Astrocyte (in vitro differentiated cells and primary cell): Measurements from ENCODE around the gene TLCD4. TPM values are rescaled to one million over a fixed set of nuclear protein-coding genes. Genes with fewer than 3 reads are reported as not detected.

Experiments
- DNase-seq: peaks from one replicate; pipeline ENCODE4 v3.0.0-alpha.2; 2010; ENCODE audit warnings: low read depth
- FAIRE-seq: peaks from 2 replicates; lab custom pipeline; 2011; peaks lifted over from hg19 to GRCh38; lab: Jason Lieb, UNC
- H2AFZ ChIP-seq: 2 replicates; pipeline ENCODE4 v1.6.0; 2012; ENCODE audit warnings: low read depth, low read length, inconsistent platforms
- H3K27ac ChIP-seq: 2 replicates; pipeline ENCODE4 v1.5.1; 2011; ENCODE audit warnings: low read depth, low read length, inconsistent platforms
- H3K27me3 ChIP-seq: 2 replicates; pipeline ENCODE4 v1.6.0; 2011; ENCODE audit warnings: low read length, inconsistent platforms; ENCODE audit not compliant: insufficient read depth
- H3K36me3 ChIP-seq: 2 replicates; pipeline ENCODE4 v1.5.1; 2011; ENCODE audit warnings: low read length, inconsistent platforms; ENCODE audit not compliant: insufficient read depth
- H3K4me1 ChIP-seq: 2 replicates; pipeline ENCODE4 v1.5.1; 2011; ENCODE audit warnings: low read length, inconsistent platforms; ENCODE audit not compliant: insufficient read depth
- H3K4me2 ChIP-seq: 2 replicates; pipeline ENCODE4 v1.6.0; 2012; ENCODE audit warnings: low read length, inconsistent platforms
- H3K4me3 ChIP-seq: 2 replicates; pipeline ENCODE4 v1.5.1; 2011; ENCODE audit warnings: low read depth, mild to moderate bottlenecking, low read length, inconsistent platforms; ENCODE audit not compliant: insufficient read depth
- H3K79me2 ChIP-seq: 2 replicates; pipeline ENCODE4 v1.6.0; 2012; ENCODE audit warnings: mild to moderate bottlenecking, low read length, inconsistent platforms; ENCODE audit not compliant: insufficient read depth
- H3K9ac ChIP-seq: 2 replicates; pipeline ENCODE4 v1.6.0; 2012; ENCODE audit warnings: mild to moderate bottlenecking, low read length, inconsistent platforms
- H3K9me3 ChIP-seq: 2 replicates; pipeline ENCODE4 v1.5.1; 2012; ENCODE audit warnings: low read depth, mild to moderate bottlenecking, low read length, inconsistent platforms; ENCODE audit not compliant: insufficient read depth
- H4K20me1 ChIP-seq: 2 replicates; pipeline ENCODE4 v1.6.0; 2012; ENCODE audit warnings: low read length, inconsistent platforms; ENCODE audit not compliant: insufficient read depth
- H3K27ac Mint-ChIP-seq: one replicate; pipeline ENCODE4 v1.8.0; 2021; ENCODE audit warnings: mild to moderate bottlenecking, mixed read lengths; ENCODE audit not compliant: unreplicated experiment
- H3K27me3 Mint-ChIP-seq: one replicate; pipeline ENCODE4 v1.8.0; 2021; ENCODE audit warnings: low read depth, mixed read lengths; ENCODE audit not compliant: unreplicated experiment
- H3K36me3 Mint-ChIP-seq: one replicate; pipeline ENCODE4 v1.8.0; 2021; ENCODE audit warnings: low read depth, mixed read lengths; ENCODE audit not compliant: unreplicated experiment
- H3K4me1 Mint-ChIP-seq: one replicate; pipeline ENCODE4 v1.8.0; 2021; ENCODE audit warnings: low read depth, mixed read lengths; ENCODE audit not compliant: unreplicated experiment
- H3K4me3 Mint-ChIP-seq: one replicate; pipeline ENCODE4 v1.8.0; 2021; ENCODE audit warnings: mild to moderate bottlenecking, moderate library complexity, mixed read lengths; ENCODE audit not compliant: unreplicated experiment
- H3K9me3 Mint-ChIP-seq: one replicate; pipeline ENCODE4 v1.8.0; 2021; ENCODE audit warnings: mild to moderate bottlenecking, mixed read lengths; ENCODE audit not compliant: unreplicated experiment
- EZH2 ChIP-seq: IDR thresholded peaks from 2 replicates; pipeline ENCODE4 v1.6.1; 2012; ENCODE audit warnings: mild to moderate bottlenecking, low read length, inconsistent platforms; ENCODE audit not compliant: insufficient read depth
- total RNA-seq: library from RNA; stranded (reverse); gene quantifications from 2 replicates; pipeline ENCODE4 v1.2.1, GENCODE V29; 2021
- TF ChIP-seq, protein P1 (sequence below): IDR thresholded peaks from 2 replicates; pipeline ENCODE4 v1.5.1; 2011; ENCODE audit warnings: low read depth, mild to moderate bottlenecking, inconsistent platforms, low read length, moderate library complexity; ENCODE audit not compliant: insufficient read depth

TLCD4 gene
- total RNA-seq, 1 donor from 2014 or later = 1.8 TPM

DNA sequence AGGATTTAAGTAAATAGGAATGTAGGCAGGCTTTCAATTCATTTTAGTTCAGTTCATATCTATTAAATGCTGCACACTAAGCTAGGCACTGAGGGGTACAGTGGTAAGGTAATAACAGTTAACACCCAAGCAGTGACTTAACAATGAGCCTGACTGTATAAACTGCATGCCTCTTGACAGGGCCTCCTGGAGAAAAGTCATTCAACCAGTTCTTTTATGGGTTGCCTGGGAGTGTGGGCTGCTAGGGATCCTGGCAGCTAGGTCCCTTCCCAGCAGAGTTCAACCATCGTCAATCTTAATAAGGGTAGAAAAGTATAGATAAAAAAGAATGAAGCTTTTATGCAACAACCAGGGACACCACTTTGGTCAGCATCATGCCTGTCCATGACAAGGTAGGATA lies 36.3 kb upstream of the TLCD4 start:
- Histone ChIP-seq H3K4me2 (no peak overlapping the region), H3K79me2 (no peaks in the 10 kb centered on the region), H3K9me3 (no peaks in the 10 kb centered on the region), H3K36me3 (no peaks in the 10 kb centered on the region), H3K4me1 (no peaks in the 10 kb centered on the region), H2AFZ (no peak overlapping the region), H3K27ac (no peak overlapping the region), H3K4me3 (no peak overlapping the region), H3K9ac (no peak overlapping the region), H3K27me3 (peaks cover 17% of the 10 kb centered on the region), H4K20me1 (no peaks in the 10 kb centered on the region)
- DNase-seq (no peak), FAIRE-seq (no peak)
- Mint-ChIP-seq H3K4me3 (no peak overlapping the region), H3K4me1 (no peaks in the 10 kb centered on the region), H3K36me3 (no peaks in the 10 kb centered on the region), H3K27me3 (no peaks in the 10 kb centered on the region), H3K9me3 (no peaks in the 10 kb centered on the region), H3K27ac (no peak overlapping the region)
- TF ChIP-seq, protein P1, sequence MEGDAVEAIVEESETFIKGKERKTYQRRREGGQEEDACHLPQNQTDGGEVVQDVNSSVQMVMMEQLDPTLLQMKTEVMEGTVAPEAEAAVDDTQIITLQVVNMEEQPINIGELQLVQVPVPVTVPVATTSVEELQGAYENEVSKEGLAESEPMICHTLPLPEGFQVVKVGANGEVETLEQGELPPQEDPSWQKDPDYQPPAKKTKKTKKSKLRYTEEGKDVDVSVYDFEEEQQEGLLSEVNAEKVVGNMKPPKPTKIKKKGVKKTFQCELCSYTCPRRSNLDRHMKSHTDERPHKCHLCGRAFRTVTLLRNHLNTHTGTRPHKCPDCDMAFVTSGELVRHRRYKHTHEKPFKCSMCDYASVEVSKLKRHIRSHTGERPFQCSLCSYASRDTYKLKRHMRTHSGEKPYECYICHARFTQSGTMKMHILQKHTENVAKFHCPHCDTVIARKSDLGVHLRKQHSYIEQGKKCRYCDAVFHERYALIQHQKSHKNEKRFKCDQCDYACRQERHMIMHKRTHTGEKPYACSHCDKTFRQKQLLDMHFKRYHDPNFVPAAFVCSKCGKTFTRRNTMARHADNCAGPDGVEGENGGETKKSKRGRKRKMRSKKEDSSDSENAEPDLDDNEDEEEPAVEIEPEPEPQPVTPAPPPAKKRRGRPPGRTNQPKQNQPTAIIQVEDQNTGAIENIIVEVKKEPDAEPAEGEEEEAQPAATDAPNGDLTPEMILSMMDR = no peak
- no peak for TF ChIP-seq EZH2

DNA sequence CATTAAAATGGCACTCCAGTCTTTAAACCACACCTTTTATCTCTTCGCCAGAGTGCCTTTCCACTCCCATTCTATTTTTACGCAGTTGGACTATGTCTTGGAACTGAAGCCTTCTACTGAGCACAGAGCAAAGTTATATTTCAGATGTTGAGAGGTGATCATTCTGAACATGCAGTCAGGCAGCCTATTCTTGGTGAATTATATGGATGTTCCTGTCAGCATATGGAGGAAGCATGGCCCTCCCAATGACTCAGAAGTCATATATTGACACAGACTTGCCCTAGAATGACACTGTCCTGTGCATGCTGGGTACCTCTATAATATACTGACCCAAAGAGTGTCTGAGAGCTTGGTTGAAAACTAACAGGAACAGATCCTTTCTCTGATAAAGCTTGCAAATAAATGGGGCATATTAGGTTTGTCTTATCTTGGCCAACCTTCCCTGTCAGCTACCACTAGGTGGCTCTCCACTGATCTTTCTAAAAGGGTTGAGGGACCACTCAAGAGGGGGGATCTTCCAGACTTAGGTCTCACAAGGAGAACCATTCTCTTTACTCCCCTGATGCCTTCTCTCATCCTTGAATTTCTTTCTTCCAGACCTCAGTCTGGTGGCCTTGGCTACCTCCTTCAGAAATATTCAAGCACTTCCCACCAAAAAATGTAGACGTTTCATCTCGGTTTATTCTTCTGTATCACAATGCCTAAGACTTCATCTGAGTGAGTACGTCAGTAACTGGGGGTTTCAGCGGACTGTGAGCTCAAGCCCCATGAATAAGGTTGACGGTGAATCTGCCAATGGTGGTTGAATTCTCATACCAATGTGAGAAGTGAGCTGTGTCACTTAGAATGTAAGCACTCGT lies 32.6 kb upstream of the TLCD4 start:
- no peaks in the 10 kb centered on the region for H4K20me1 ChIP-seq
- no peaks in the 10 kb centered on the region for H3K79me2 ChIP-seq
- no peak overlapping the region for H3K27ac Mint-ChIP-seq
- H3K9ac ChIP-seq = no peak overlapping the region
- H3K36me3 ChIP-seq = no peaks in the 10 kb centered on the region
- H3K27me3 Mint-ChIP-seq = no peaks in the 10 kb centered on the region
- no peak overlapping the region for H3K4me3 Mint-ChIP-seq
- H3K4me1 Mint-ChIP-seq = peaks cover 8% of the 10 kb centered on the region
- TF ChIP-seq, protein P1 = peak; percentile 47
- TF ChIP-seq EZH2 = no peak
- no peaks in the 10 kb centered on the region for H3K9me3 Mint-ChIP-seq
- no peaks in the 10 kb centered on the region for H3K36me3 Mint-ChIP-seq
- no peak for DNase-seq
- H3K9me3 ChIP-seq = peaks cover under 1% of the 10 kb centered on the region
- peaks cover 9% of the 10 kb centered on the region for H3K4me1 ChIP-seq
- no peak overlapping the region for H3K27ac ChIP-seq
- no peak overlapping the region for H3K4me2 ChIP-seq
- no peak for FAIRE-seq
- H2AFZ ChIP-seq = no peak overlapping the region
- peaks cover 11% of the 10 kb centered on the region for H3K27me3 ChIP-seq
- no peak overlapping the region for H3K4me3 ChIP-seq

DNA sequence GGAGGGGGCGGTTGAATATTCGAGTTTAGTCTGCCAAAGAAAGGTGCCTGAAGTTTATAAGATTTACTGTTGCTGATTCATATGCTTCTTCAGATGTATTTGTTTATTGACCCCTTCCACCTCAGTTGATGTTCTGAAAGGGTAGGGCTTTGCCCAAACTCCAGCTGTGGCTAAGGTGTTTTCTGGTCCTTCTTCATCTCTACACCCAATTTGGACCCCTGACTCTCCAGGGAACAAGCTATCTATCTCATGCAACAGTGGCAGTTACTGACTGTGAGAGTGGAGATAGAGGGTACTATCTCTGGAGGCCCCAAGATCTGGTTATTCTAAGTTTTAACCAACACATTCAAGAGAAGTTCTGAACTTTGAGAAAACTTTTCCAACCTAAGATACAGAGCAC lies 31.8 kb upstream of the TLCD4 start:
- FAIRE-seq (no peak), DNase-seq (no peak)
- H3K4me1 Mint-ChIP-seq = peaks cover 8% of the 10 kb centered on the region
- peaks cover 9% of the 10 kb centered on the region for H3K4me1 ChIP-seq
- no peaks in the 10 kb centered on the region for H3K36me3 ChIP-seq
- TF ChIP-seq, protein P1 = no peak
- TF ChIP-seq EZH2 = no peak
- H3K27me3 Mint-ChIP-seq = no peaks in the 10 kb centered on the region
- peaks cover 6% of the 10 kb centered on the region for H3K27me3 ChIP-seq
- H3K79me2 ChIP-seq = no peaks in the 10 kb centered on the region
- H3K4me3 ChIP-seq = no peak overlapping the region
- no peaks in the 10 kb centered on the region for H4K20me1 ChIP-seq
- peaks cover 2% of the 10 kb centered on the region for H3K9me3 ChIP-seq
- H3K27ac ChIP-seq = no peak overlapping the region
- no peak overlapping the region for H3K27ac Mint-ChIP-seq
- no peak overlapping the region for H3K9ac ChIP-seq
- no peak overlapping the region for H3K4me2 ChIP-seq
- H3K9me3 Mint-ChIP-seq = no peaks in the 10 kb centered on the region
- no peak overlapping the region for H2AFZ ChIP-seq
- H3K36me3 Mint-ChIP-seq = no peaks in the 10 kb centered on the region
- no peak overlapping the region for H3K4me3 Mint-ChIP-seq
